GM21737 (cell line): Measurements from ENCODE around the gene TEX264.

Source experiments
- ATAC-seq: cut with Tn5 transposase; IDR thresholded peaks from one replicate; pipeline ENCODE4 v1.9.1; 2021; ENCODE audit warnings: mild to moderate bottlenecking, moderate library complexity; ENCODE audit not compliant: unreplicated experiment

TEX264 gene

GRCh38 chr3:51691949-51692348 is 20.9 kb downstream of the TEX264 start:
- ATAC-seq: no peak

- no peak for ATAC-seq
These were observed 21.9 kb downstream of the TEX264 start for GRCh38 chr3:51692980-51693395.

- ATAC-seq: no peak
These were observed 25.9 kb downstream of the TEX264 start for GRCh38 chr3:51696954-51697353.

GRCh38 chr3:51698209-51698608 is 27.2 kb downstream of the TEX264 start:
- ATAC-seq: no peak

GRCh38 chr3:51700403-51700802 is 29.4 kb downstream of the TEX264 start:
- no peak for ATAC-seq

- ATAC-seq: no peak
These were observed 31.1 kb downstream of the TEX264 start for GRCh38 chr3:51702156-51702555.

GRCh38 chr3:51703068-51703760 is 32.2 kb downstream of the TEX264 start:
- ATAC-seq: no peak

GRCh38 chr3:51703761-51704510 is 32.9 kb downstream of the TEX264 start:
- no peak for ATAC-seq

- no peak for ATAC-seq
These were observed 33.5 kb downstream of the TEX264 start for GRCh38 chr3:51704511-51704950.

- ATAC-seq: no peak
These were observed 34.4 kb downstream of the TEX264 start for GRCh38 chr3:51705276-51706020.

GRCh38 chr3:51706021-51706485 is 35.0 kb downstream of the TEX264 start:
- ATAC-seq: no peak

- no peak for ATAC-seq
These were observed 36.0 kb downstream of the TEX264 start, which contains the start of gene GRM2 for GRCh38 chr3:51706788-51707731. TSS of gene GRM2 (plus strand) at chr3:51707068. CDS start at chr3:51708984, 1,916 bp downstream.

GRCh38 chr3:51708216-51708845 is 37.3 kb downstream of the TEX264 start:
- no peak for ATAC-seq

- no peak for ATAC-seq
These were observed 38.0 kb downstream of the TEX264 start for GRCh38 chr3:51709004-51709420.

GRCh38 chr3:51709675-51710074 is 38.6 kb downstream of the TEX264 start:
- no peak for ATAC-seq

- no peak for ATAC-seq
These were observed 39.7 kb downstream of the TEX264 start for GRCh38 chr3:51710631-51711351.

- no peak for ATAC-seq
These were observed 40.4 kb downstream of the TEX264 start for GRCh38 chr3:51711352-51712037.

GRCh38 chr3:51712038-51712420 is 41.0 kb downstream of the TEX264 start:
- ATAC-seq: no peak

- ATAC-seq: no peak
These were observed 41.5 kb downstream of the TEX264 start for GRCh38 chr3:51712511-51712931.
